ENCODE results near the gene CLCNKB.
A peak's percentile ranks its signal among the peaks of the same experiment; 100 is the strongest.

The CLCNKB gene

DNA sequence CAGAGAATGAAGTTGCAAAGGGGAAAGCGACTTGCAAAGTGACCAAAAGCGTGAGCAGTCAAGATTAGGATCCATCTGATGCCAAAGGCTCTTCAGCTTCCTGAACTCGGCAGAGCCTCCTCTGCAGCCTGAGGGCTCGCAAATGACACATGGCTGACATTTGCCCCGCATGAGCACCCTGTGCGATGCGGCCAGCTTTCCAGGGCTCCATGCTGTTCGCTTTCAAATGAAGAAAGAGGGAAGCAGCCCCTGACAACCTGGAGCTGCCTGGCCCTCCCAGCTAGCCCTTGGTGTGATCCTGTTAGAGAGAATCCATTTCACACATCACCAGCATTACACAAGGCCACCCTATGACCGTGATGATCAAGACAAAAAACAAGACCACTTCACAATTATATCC lies 50.0 kb downstream of the CLCNKB start:
- H3K4me3 ChIP-seq (replicated peaks in 1 of 2; ENCODE audit: low read depth in 2 of 2, low read length in 2 of 2), result no peak overlapping the region
- TF ChIP-seq, protein P1, sequence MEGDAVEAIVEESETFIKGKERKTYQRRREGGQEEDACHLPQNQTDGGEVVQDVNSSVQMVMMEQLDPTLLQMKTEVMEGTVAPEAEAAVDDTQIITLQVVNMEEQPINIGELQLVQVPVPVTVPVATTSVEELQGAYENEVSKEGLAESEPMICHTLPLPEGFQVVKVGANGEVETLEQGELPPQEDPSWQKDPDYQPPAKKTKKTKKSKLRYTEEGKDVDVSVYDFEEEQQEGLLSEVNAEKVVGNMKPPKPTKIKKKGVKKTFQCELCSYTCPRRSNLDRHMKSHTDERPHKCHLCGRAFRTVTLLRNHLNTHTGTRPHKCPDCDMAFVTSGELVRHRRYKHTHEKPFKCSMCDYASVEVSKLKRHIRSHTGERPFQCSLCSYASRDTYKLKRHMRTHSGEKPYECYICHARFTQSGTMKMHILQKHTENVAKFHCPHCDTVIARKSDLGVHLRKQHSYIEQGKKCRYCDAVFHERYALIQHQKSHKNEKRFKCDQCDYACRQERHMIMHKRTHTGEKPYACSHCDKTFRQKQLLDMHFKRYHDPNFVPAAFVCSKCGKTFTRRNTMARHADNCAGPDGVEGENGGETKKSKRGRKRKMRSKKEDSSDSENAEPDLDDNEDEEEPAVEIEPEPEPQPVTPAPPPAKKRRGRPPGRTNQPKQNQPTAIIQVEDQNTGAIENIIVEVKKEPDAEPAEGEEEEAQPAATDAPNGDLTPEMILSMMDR (IDR thresholded peaks at IDR 0.05; ENCODE audit: low read depth, low read length), result no peak
- no peak for DNase-seq (ENCODE audit: low read depth in 2 of 2)

DNA sequence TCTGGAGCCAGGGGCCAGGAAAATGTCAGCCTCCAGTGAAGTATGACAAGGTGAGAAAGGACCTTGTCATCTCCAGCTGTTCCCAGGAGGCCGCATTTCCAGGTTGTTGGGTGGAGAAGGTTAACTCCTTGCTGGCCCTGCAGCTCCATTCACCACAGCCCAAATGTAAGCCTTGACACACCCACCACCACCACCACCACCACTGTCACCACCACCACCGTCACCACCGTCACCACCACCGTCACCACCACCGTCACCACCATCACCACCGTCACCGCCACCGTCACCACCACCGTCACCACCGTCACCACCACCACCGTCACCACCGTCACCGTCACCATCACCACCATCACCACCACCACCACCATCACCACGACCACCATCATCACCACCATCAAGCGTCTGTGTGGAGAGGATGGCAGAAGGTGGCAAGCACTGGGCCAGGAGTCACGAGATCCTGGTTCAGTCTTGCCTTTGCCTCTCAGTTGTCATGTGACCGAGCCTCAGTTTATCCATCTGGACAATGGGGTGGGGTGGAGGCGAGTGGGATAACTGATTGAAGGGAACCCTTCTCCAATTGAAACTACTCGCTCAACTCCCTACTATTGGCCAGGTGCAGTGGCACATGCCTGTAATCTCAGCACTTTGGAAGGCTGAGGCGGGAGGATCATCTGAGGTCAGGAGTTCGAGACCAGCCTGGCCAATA lies 51.0 kb downstream of the CLCNKB start:
- no peak overlapping the region for H3K4me3 ChIP-seq (replicated peaks in 1 of 2; ENCODE audit: low read depth in 2 of 2, low read length in 2 of 2)
- TF ChIP-seq, protein P1 (IDR thresholded peaks at IDR 0.05; ENCODE audit: low read depth, low read length), result no peak
- no peak for DNase-seq (ENCODE audit: low read depth in 2 of 2)

- TF ChIP-seq, protein P1 (IDR thresholded peaks at IDR 0.05; ENCODE audit: low read depth, low read length), result no peak
- no peak for DNase-seq (ENCODE audit: low read depth in 2 of 2)
- H3K4me3 ChIP-seq (replicated peaks in 1 of 2; ENCODE audit: low read depth in 2 of 2, low read length in 2 of 2), result no peak overlapping the region
These were observed 51.9 kb downstream of the CLCNKB start for GRCh38 chr1:16095447-16095846.

DNA sequence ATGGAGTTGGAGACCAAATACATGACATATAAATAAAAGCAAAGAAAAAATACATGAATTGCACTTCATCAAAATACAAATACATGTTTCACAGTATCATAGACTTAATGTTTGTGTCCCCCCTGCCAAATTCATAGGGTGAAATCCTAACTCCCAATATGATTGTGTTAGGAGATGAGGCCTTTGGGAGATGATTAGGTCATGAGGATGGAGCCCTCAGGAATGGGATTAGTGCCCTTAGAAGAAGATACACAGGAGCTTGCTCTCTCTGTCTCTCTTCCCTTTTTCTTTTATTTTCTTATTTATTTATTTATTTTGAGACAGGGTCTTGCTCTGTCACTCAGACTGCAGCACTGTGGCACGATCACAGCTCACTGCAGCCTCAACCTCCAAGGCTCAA lies 55.8 kb downstream of the CLCNKB start:
- TF ChIP-seq, protein P1 (IDR thresholded peaks at IDR 0.05; ENCODE audit: low read depth, low read length), result no peak
- no peak for DNase-seq (ENCODE audit: low read depth in 2 of 2)
- H3K4me3 ChIP-seq (replicated peaks in 1 of 2; ENCODE audit: low read depth in 2 of 2, low read length in 2 of 2), result no peak overlapping the region

DNA sequence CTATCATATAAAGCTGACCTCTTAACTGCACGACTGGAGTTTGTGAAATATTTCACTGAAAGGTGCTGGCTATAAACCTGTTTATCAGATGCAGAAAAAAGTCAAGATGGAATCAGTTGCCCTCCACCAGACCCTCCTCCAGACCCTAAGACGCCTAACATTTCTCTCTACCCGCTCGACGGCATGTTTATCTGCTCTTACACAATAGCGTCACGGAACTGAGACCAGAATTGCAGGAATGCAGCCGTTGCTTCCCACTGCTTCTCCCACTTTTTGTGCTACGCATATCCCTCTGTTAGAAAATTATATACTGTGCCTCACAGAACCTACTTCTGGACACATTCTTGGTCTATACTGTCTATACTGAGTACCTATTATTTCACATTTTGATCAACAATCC lies 58.0 kb downstream of the CLCNKB start:
- peak in 1 of 2 donors; percentile 61 for DNase-seq (ENCODE audit: low read depth in 2 of 2)

More for the DNA sequence above, 58.0 kb downstream of the CLCNKB start:
- no peak overlapping the region for H3K4me3 ChIP-seq (replicated peaks in 1 of 2; ENCODE audit: low read depth in 2 of 2, low read length in 2 of 2)
- TF ChIP-seq, protein P1 (IDR thresholded peaks at IDR 0.05; ENCODE audit: low read depth, low read length), result no peak
